Astrocyte (in vitro differentiated cells and primary cell): Measurements from ENCODE around the gene ZSCAN16. TPM values are rescaled to one million over a fixed set of nuclear protein-coding genes. Genes with fewer than 3 reads are reported as not detected.
"Not testable (repeated sequence)": the region's sequence is repeated elsewhere in the genome, so short reads cannot be mapped to it uniquely, and the experiment has no call there.

Experiments used
- DNase-seq: peaks from one replicate; pipeline ENCODE4 v3.0.0-alpha.2; 2010; ENCODE audit warnings: low read depth
- FAIRE-seq: peaks from 2 replicates; lab custom pipeline; 2011; peaks lifted over from hg19 to GRCh38; lab: Jason Lieb, UNC
- H2AFZ ChIP-seq: 2 replicates; pipeline ENCODE4 v1.6.0; 2012; ENCODE audit warnings: low read depth, low read length, inconsistent platforms
- H3K27ac ChIP-seq: 2 replicates; pipeline ENCODE4 v1.5.1; 2011; ENCODE audit warnings: low read depth, low read length, inconsistent platforms
- H3K27me3 ChIP-seq: 2 replicates; pipeline ENCODE4 v1.6.0; 2011; ENCODE audit warnings: low read length, inconsistent platforms; ENCODE audit not compliant: insufficient read depth
- H3K36me3 ChIP-seq: 2 replicates; pipeline ENCODE4 v1.5.1; 2011; ENCODE audit warnings: low read length, inconsistent platforms; ENCODE audit not compliant: insufficient read depth
- H3K4me1 ChIP-seq: 2 replicates; pipeline ENCODE4 v1.5.1; 2011; ENCODE audit warnings: low read length, inconsistent platforms; ENCODE audit not compliant: insufficient read depth
- H3K4me2 ChIP-seq: 2 replicates; pipeline ENCODE4 v1.6.0; 2012; ENCODE audit warnings: low read length, inconsistent platforms
- H3K4me3 ChIP-seq: 2 replicates; pipeline ENCODE4 v1.5.1; 2011; ENCODE audit warnings: low read depth, mild to moderate bottlenecking, low read length, inconsistent platforms; ENCODE audit not compliant: insufficient read depth
- H3K79me2 ChIP-seq: 2 replicates; pipeline ENCODE4 v1.6.0; 2012; ENCODE audit warnings: mild to moderate bottlenecking, low read length, inconsistent platforms; ENCODE audit not compliant: insufficient read depth
- H3K9ac ChIP-seq: 2 replicates; pipeline ENCODE4 v1.6.0; 2012; ENCODE audit warnings: mild to moderate bottlenecking, low read length, inconsistent platforms
- H3K9me3 ChIP-seq: 2 replicates; pipeline ENCODE4 v1.5.1; 2012; ENCODE audit warnings: low read depth, mild to moderate bottlenecking, low read length, inconsistent platforms; ENCODE audit not compliant: insufficient read depth
- H4K20me1 ChIP-seq: 2 replicates; pipeline ENCODE4 v1.6.0; 2012; ENCODE audit warnings: low read length, inconsistent platforms; ENCODE audit not compliant: insufficient read depth
- H3K27ac Mint-ChIP-seq: one replicate; pipeline ENCODE4 v1.8.0; 2021; ENCODE audit warnings: mild to moderate bottlenecking, mixed read lengths; ENCODE audit not compliant: unreplicated experiment
- H3K27me3 Mint-ChIP-seq: one replicate; pipeline ENCODE4 v1.8.0; 2021; ENCODE audit warnings: low read depth, mixed read lengths; ENCODE audit not compliant: unreplicated experiment
- H3K36me3 Mint-ChIP-seq: one replicate; pipeline ENCODE4 v1.8.0; 2021; ENCODE audit warnings: low read depth, mixed read lengths; ENCODE audit not compliant: unreplicated experiment
- H3K4me1 Mint-ChIP-seq: one replicate; pipeline ENCODE4 v1.8.0; 2021; ENCODE audit warnings: low read depth, mixed read lengths; ENCODE audit not compliant: unreplicated experiment
- H3K4me3 Mint-ChIP-seq: one replicate; pipeline ENCODE4 v1.8.0; 2021; ENCODE audit warnings: mild to moderate bottlenecking, moderate library complexity, mixed read lengths; ENCODE audit not compliant: unreplicated experiment
- H3K9me3 Mint-ChIP-seq: one replicate; pipeline ENCODE4 v1.8.0; 2021; ENCODE audit warnings: mild to moderate bottlenecking, mixed read lengths; ENCODE audit not compliant: unreplicated experiment
- EZH2 ChIP-seq: IDR thresholded peaks from 2 replicates; pipeline ENCODE4 v1.6.1; 2012; ENCODE audit warnings: mild to moderate bottlenecking, low read length, inconsistent platforms; ENCODE audit not compliant: insufficient read depth
- total RNA-seq: library from RNA; stranded (reverse); gene quantifications from 2 replicates; pipeline ENCODE4 v1.2.1, GENCODE V29; 2021
- TF ChIP-seq, protein P1 (sequence below): IDR thresholded peaks from 2 replicates; pipeline ENCODE4 v1.5.1; 2011; ENCODE audit warnings: low read depth, mild to moderate bottlenecking, inconsistent platforms, low read length, moderate library complexity; ENCODE audit not compliant: insufficient read depth

ZSCAN16 gene
- total RNA-seq, 1 donor from 2014 or later, result 2.5 TPM

DNA sequence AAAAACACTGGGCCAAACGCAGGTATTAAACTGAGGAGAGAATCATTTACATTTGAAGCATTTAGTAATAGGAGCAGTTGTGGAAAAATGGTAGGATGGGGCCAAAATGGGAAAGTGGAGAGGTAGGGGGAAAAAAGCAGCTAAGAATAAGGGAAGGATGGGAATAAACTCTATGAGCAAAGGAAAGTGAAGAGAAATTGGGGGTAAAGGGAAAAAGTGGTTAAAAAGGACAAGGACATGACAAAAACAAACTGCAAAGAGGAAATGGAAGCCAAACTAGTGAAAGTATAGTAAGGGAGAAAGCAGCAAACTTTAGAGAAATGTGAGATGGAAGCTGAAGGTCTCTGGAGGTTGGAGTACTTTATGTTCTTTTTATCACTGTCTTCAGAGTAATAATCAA is 6.2 kb upstream of the ZSCAN16 start:
- H4K20me1 ChIP-seq, result no peaks in the 10 kb centered on the region
- Mint-ChIP-seq H3K27ac (no peak overlapping the region), H3K4me3 (no peak overlapping the region), H3K27me3 (no peaks in the 10 kb centered on the region), H3K4me1 (no peaks in the 10 kb centered on the region), H3K9me3 (peaks cover 6% of the 10 kb centered on the region), H3K36me3 (peaks cover 27% of the 10 kb centered on the region)
- H3K9ac ChIP-seq, result no peak overlapping the region
- H3K4me1 ChIP-seq, result no peaks in the 10 kb centered on the region
- no peak overlapping the region for H3K27ac ChIP-seq
- H3K9me3 ChIP-seq, result peaks cover 13% of the 10 kb centered on the region
- H3K79me2 ChIP-seq, result no peaks in the 10 kb centered on the region
- no peak for FAIRE-seq
- H2AFZ ChIP-seq, result no peak overlapping the region
- no peaks in the 10 kb centered on the region for H3K27me3 ChIP-seq
- no peak for DNase-seq
- H3K4me2 ChIP-seq, result no peak overlapping the region
- TF ChIP-seq EZH2, result no peak
- TF ChIP-seq, protein P1, sequence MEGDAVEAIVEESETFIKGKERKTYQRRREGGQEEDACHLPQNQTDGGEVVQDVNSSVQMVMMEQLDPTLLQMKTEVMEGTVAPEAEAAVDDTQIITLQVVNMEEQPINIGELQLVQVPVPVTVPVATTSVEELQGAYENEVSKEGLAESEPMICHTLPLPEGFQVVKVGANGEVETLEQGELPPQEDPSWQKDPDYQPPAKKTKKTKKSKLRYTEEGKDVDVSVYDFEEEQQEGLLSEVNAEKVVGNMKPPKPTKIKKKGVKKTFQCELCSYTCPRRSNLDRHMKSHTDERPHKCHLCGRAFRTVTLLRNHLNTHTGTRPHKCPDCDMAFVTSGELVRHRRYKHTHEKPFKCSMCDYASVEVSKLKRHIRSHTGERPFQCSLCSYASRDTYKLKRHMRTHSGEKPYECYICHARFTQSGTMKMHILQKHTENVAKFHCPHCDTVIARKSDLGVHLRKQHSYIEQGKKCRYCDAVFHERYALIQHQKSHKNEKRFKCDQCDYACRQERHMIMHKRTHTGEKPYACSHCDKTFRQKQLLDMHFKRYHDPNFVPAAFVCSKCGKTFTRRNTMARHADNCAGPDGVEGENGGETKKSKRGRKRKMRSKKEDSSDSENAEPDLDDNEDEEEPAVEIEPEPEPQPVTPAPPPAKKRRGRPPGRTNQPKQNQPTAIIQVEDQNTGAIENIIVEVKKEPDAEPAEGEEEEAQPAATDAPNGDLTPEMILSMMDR, result no peak
- H3K4me3 ChIP-seq, result no peak overlapping the region
- peaks cover 43% of the 10 kb centered on the region for H3K36me3 ChIP-seq

DNA sequence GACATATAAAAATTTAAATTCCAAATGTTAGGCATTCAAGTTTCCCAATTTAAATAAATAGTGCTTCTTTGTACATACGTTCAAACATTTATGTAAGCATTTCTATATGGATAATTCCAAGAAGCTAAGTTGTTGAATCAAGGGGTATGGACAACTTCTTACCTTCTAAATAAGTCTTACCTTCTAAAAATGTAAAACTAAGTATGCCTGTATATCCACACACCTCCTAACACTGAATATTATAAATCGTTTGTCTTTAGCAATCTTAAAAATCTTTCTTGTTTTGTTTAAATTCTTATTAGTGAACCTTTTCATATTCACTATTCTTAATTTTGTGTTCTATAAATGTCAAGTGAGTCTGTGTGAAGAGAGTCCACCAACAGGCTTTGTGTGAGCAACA is 2.5 kb upstream of the ZSCAN16 start:
- no peaks in the 10 kb centered on the region for H3K9me3 Mint-ChIP-seq
- H3K4me3 Mint-ChIP-seq, result no peak overlapping the region
- Histone ChIP-seq H3K4me2 (no peak overlapping the region), H3K27me3 (no peaks in the 10 kb centered on the region), H3K4me3 (no peak overlapping the region), H3K79me2 (peaks cover 33% of the 10 kb centered on the region), H3K36me3 (peaks cover 22% of the 10 kb centered on the region), H3K9me3 (no peaks in the 10 kb centered on the region), H2AFZ (no peak overlapping the region), H3K4me1 (no peaks in the 10 kb centered on the region), H4K20me1 (peaks cover under 1% of the 10 kb centered on the region), H3K27ac (no peak overlapping the region), H3K9ac (no peak overlapping the region)
- peaks cover 4% of the 10 kb centered on the region for H3K36me3 Mint-ChIP-seq
- peaks cover 7% of the 10 kb centered on the region for H3K4me1 Mint-ChIP-seq
- H3K27ac Mint-ChIP-seq, result peak overlapping the region; percentile 75
- FAIRE-seq (no peak), DNase-seq (no peak)
- TF ChIP-seq, protein P1, result no peak
- no peak for TF ChIP-seq EZH2
- H3K27me3 Mint-ChIP-seq, result no peaks in the 10 kb centered on the region

GRCh38 chr6:28122283-28122682 is 2.1 kb upstream of the ZSCAN16 start:
- FAIRE-seq, H3K4me1 ChIP-seq, H3K4me3 ChIP-seq, H3K4me3 Mint-ChIP-seq, H4K20me1 ChIP-seq, H2AFZ ChIP-seq, H3K4me2 ChIP-seq, H3K27ac ChIP-seq, H3K36me3 Mint-ChIP-seq, H3K27me3 ChIP-seq, H3K9me3 ChIP-seq, H3K9me3 Mint-ChIP-seq, H3K9ac ChIP-seq, DNase-seq, H3K27me3 Mint-ChIP-seq: not testable (repeated sequence)
- Mint-ChIP-seq H3K4me1 (peaks cover 11% of the 10 kb centered on the region), H3K27ac (peak overlapping the region; percentile 75)
- Histone ChIP-seq H3K36me3 (peaks cover 22% of the 10 kb centered on the region), H3K79me2 (peaks cover 37% of the 10 kb centered on the region)
